ENCODE results near the gene PEPD. TPM values are rescaled to one million over a fixed set of nuclear protein-coding genes. Genes with fewer than 3 reads are reported as not detected.

PEPD gene
- total RNA-seq, 4 donors from 2014 or later = 92.6 to 323 (median 218) TPM

- 93% methylated on average over 15 of the region's 24 CpGs; no CpG with 5 or more reads in 1 of the 2 donors for WGBS, 2 donors (ENCODE audit: low coverage in 1 of 2)
- H3K27me3 ChIP-seq = no peaks in the 10 kb centered on the region
- peak overlapping the region in 3 of 4 donors; percentile 69 to 82 (median 76) for H3K27ac ChIP-seq
- intact Hi-C loops (cut with DNase I; ENCODE audit: low total_unique reads) (loop anchor here (1.0 kb wide), 1 partner anchor 17 kb away; no protein-coding TSS in a partner anchor), in situ Hi-C loops (cut with MboI; ENCODE audit: low pct_ligation_motif_present in 1 of 4, low pct_unique_long_range_greater_than_20kb in 1 of 4, low sequenced_read_pairs in 3 of 4) (no loop called here)
- H3K9me3 ChIP-seq = no peaks in the 10 kb centered on the region
- no peaks in the 10 kb centered on the region for H3K36me3 ChIP-seq
- H3K4me3 ChIP-seq = no peak overlapping the region
- TF ChIP-seq POLR2AphosphoS5 (IDR thresholded peaks at IDR 0.05) (no peak), POLR2A (IDR thresholded peaks at IDR 0.05) (no peak), EP300 (IDR thresholded peaks at IDR 0.05; ENCODE audit: low read depth) (no peak)
- TF ChIP-seq, protein P1, sequence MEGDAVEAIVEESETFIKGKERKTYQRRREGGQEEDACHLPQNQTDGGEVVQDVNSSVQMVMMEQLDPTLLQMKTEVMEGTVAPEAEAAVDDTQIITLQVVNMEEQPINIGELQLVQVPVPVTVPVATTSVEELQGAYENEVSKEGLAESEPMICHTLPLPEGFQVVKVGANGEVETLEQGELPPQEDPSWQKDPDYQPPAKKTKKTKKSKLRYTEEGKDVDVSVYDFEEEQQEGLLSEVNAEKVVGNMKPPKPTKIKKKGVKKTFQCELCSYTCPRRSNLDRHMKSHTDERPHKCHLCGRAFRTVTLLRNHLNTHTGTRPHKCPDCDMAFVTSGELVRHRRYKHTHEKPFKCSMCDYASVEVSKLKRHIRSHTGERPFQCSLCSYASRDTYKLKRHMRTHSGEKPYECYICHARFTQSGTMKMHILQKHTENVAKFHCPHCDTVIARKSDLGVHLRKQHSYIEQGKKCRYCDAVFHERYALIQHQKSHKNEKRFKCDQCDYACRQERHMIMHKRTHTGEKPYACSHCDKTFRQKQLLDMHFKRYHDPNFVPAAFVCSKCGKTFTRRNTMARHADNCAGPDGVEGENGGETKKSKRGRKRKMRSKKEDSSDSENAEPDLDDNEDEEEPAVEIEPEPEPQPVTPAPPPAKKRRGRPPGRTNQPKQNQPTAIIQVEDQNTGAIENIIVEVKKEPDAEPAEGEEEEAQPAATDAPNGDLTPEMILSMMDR (IDR thresholded peaks at IDR 0.05) = no peak
- peaks cover 31 to 75% (median 60%) of the 10 kb centered on the region in 4 donors for H3K4me1 ChIP-seq
- DNase-seq = no peak
These were observed 130.5 kb downstream of the PEPD start for GRCh38 chr19:33390908-33391630.

DNA sequence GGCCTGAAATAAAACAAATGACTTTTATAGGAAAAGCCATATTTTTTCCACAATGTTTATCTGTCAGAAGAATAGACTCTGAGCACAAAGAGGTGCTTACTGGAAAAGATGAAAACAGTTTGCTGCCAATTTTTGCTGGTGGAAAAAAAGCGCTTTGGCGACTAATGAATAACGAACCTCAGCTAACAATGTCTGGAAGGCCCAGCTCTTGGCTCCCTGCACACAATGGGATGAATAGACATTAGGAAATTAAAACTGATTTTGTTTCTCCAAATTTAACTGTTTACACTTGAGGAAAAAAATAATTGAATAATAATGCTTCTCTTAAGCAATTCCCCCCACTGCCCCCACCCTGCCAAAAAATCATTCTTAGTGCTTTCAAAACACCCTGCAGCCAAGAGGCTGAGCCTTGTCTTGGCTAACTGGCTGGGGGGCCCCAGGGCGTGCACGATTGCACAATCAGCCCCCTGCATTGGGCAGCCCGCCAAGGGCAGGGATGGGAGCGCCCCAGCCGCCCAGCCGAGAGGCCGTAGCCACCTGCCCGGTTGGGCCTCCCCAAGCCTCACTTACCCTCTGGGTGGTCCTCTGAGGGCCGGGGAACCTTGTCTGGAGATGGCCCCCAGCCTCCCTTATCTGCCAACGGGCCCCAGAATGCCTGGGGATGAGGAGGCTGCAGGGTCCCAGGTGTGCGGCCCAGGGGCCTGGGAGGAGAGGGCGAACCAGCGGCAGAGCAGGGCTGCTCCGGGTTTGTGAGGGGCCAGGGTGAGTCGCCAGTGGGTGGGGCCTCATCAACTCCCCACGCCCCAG lies 131.3 kb downstream of the PEPD start:
- in situ Hi-C loops (cut with MboI; ENCODE audit: low pct_ligation_motif_present in 1 of 4, low pct_unique_long_range_greater_than_20kb in 1 of 4, low sequenced_read_pairs in 3 of 4) = no loop called here
- WGBS, 2 donors (ENCODE audit: low coverage in 1 of 2) = 60 to 72% methylated on average over 3 to 19 of the region's 19 CpGs
- Histone ChIP-seq H3K36me3 (no peaks in the 10 kb centered on the region), H3K9me3 (no peaks in the 10 kb centered on the region), H3K27me3 (no peaks in the 10 kb centered on the region), H3K4me3 (no peak overlapping the region), H3K4me1 (peaks cover 31 to 67% (median 53%) of the 10 kb centered on the region in 4 donors), H3K27ac (peak overlapping the region; percentile 62 to 82 (median 72))
- peak; percentile 45 for DNase-seq
- intact Hi-C loops (cut with DNase I; ENCODE audit: low total_unique reads) = loop anchor here (1.0 kb wide), 1 partner anchor 16 kb away; no protein-coding TSS in a partner anchor
- TF ChIP-seq POLR2A (IDR thresholded peaks at IDR 0.05) (no peak), POLR2AphosphoS5 (IDR thresholded peaks at IDR 0.05) (peak in 2 of 3 donors; percentile 2 to 27)

DNA sequence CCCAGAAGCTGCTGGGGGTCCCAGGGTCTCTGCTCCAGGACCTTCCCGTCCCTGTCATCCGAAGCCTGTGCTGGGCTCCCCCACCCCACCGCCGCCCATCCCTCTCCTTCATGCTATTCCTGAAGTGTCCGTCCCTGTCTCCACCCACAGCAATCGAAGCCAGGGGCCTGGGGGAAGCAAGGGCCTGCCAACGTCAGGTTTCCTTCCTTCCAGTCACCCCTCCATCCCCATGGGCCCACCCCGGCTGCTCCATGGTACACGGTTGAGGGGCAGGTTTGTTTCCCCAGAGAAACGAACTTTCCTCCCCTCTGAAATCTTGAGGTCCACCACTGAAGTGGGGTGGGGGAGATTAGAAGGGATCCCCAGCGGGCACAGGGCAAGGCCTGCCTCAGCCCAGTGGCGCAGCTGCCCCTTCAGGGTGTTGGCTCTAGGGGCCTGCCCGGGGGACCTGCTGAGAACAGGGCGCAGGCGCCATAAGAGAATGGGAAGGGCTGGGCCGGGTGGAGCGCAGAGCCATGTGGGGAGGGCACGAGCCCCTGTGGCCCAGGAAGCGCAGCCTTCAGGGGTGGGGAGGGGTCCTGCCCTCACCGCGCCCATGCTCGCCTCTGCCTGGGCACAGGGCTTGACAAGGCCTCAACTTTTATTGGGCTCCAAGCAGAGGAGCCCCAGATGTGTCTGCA lies 132.0 kb downstream of the PEPD start:
- TF ChIP-seq EP300 (IDR thresholded peaks at IDR 0.05; ENCODE audit: low read depth) (no peak), POLR2AphosphoS5 (IDR thresholded peaks at IDR 0.05) (peak in 2 of 3 donors; percentile 20 to 37), POLR2A (IDR thresholded peaks at IDR 0.05) (no peak)
- TF ChIP-seq, protein P1 (IDR thresholded peaks at IDR 0.05) = no peak
- WGBS, 2 donors (ENCODE audit: low coverage in 1 of 2) = 78% methylated on average over 22 of the region's 22 CpGs; no CpG with 5 or more reads in 1 of the 2 donors
- intact Hi-C loops (cut with DNase I; ENCODE audit: low total_unique reads) = loop anchor here (1.0 kb wide), 1 partner anchor 15 kb away; no protein-coding TSS in a partner anchor

DNA sequence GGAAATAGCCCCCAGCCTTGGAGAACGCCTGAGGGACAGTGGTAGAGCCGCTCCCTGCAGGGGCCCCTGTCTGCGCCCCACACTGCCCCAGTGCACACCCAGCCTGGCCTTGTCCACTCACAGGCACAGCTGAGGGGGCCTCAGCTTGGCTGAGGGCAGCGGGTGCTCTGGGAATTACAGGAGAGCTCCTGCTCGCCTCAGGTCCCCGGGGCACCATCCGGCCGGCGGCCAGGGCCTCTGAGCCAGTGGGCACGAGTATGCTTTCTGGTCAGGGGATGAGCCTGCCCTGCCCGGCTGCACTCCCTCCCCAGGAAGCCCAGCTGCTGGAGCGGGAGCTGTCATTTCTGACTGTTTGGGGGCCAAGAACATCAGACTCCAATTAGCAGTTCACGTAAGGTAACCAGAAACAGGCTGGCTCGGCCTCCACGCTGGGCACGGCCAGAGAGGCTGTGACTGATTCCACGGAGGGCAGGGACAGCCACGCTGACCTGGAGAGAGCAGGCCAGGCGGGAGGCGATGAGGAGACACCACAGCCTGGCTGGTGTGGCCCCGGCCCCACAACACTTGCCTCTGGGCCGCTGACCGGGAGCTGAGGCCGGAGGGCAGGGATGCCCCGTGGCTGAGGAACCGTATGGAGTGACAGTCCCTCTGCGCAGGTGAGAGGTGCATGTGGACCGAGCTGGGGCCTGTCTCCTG lies 132.7 kb downstream of the PEPD start:
- no peaks in the 10 kb centered on the region for H3K27me3 ChIP-seq
- no peak overlapping the region for H3K4me3 ChIP-seq
- in situ Hi-C loops (cut with MboI; ENCODE audit: low pct_ligation_motif_present in 1 of 4, low pct_unique_long_range_greater_than_20kb in 1 of 4, low sequenced_read_pairs in 3 of 4) (no loop called here), intact Hi-C loops (cut with DNase I; ENCODE audit: low total_unique reads) (no loop called here)
- H3K9me3 ChIP-seq = no peaks in the 10 kb centered on the region
- WGBS, 2 donors (ENCODE audit: low coverage in 1 of 2) = 90% methylated on average over 27 of the region's 28 CpGs; no CpG with 5 or more reads in 1 of the 2 donors
- no peak for DNase-seq
- TF ChIP-seq, protein P1 (IDR thresholded peaks at IDR 0.05) = no peak
- TF ChIP-seq POLR2AphosphoS5 (IDR thresholded peaks at IDR 0.05) (no peak), EP300 (IDR thresholded peaks at IDR 0.05; ENCODE audit: low read depth) (no peak), POLR2A (IDR thresholded peaks at IDR 0.05) (no peak)
- H3K36me3 ChIP-seq = no peaks in the 10 kb centered on the region
- H3K4me1 ChIP-seq = peaks cover 31 to 58% (median 48%) of the 10 kb centered on the region in 4 donors
- H3K27ac ChIP-seq = peak overlapping the region; percentile 62 to 82 (median 72)

More for the DNA sequence above, 132.0 kb downstream of the PEPD start:
- H3K27ac ChIP-seq = peak overlapping the region; percentile 62 to 82 (median 72)
- no peak overlapping the region for H3K4me3 ChIP-seq
- no peaks in the 10 kb centered on the region for H3K27me3 ChIP-seq
- H3K4me1 ChIP-seq = peaks cover 31 to 61% (median 50%) of the 10 kb centered on the region in 4 donors
- DNase-seq = no peak
- H3K36me3 ChIP-seq = no peaks in the 10 kb centered on the region
- in situ Hi-C loops (cut with MboI; ENCODE audit: low pct_ligation_motif_present in 1 of 4, low pct_unique_long_range_greater_than_20kb in 1 of 4, low sequenced_read_pairs in 3 of 4) = no loop called here
- no peaks in the 10 kb centered on the region for H3K9me3 ChIP-seq

Measured in transverse colon (tissue), 4 donors.